SU-DHL-6 (cell line): ENCODE data around the gene POLR1A.

Source experiments
- H2AFZ ChIP-seq: fragments of 200-600 bp; sonication (generic); 2 replicates; pipeline ENCODE4 v1.6.1; 2014; ENCODE audit warnings: low read depth, mild to moderate bottlenecking, moderate library complexity, mixed read lengths, antibody characterized with exemption, low read length; ENCODE audit not compliant: severe bottlenecking
- H3F3A ChIP-seq: fragments of 200-600 bp; shearing (Covaris generic); 2 replicates; pipeline ENCODE4 v1.6.0; 2016; ENCODE audit warnings: antibody characterized with exemption, mild to moderate bottlenecking; ENCODE audit not compliant: insufficient read depth
- H3K27ac ChIP-seq: fragments of 200-600 bp; sonication (generic); 2 replicates; pipeline ENCODE4 v1.5.1; 2016; ENCODE audit warnings: low read depth, mild to moderate bottlenecking, low read length, moderate library complexity, mixed read lengths
- H3K27me3 ChIP-seq: fragments of 200-600 bp; sonication (generic), shearing (Covaris generic); 2 replicates; pipeline ENCODE4 v1.6.0; 2014; ENCODE audit warnings: mild to moderate bottlenecking, low read length
- H3K36me3 ChIP-seq: fragments of 200-600 bp; sonication (generic); 2 replicates; pipeline ENCODE4 v1.6.1; 2014; ENCODE audit warnings: mild to moderate bottlenecking, low read length, mixed read lengths
- H3K4me2 ChIP-seq: fragments of 300-600, 200-600 bp; shearing (Covaris generic), sonication (generic); 2 replicates; pipeline ENCODE4 v1.6.0; 2014; ENCODE audit warnings: low read length, low read depth, mild to moderate bottlenecking; ENCODE audit not compliant: poor library complexity, severe bottlenecking
- H3K4me3 ChIP-seq: fragments of 200-600 bp; sonication (generic); 2 replicates; pipeline ENCODE4 v1.5.1; 2014; ENCODE audit warnings: antibody characterized with exemption, low read length, mild to moderate bottlenecking, mixed read lengths; ENCODE audit not compliant: insufficient read depth, poor library complexity, severe bottlenecking
- H3K79me2 ChIP-seq: fragments of 200-600 bp; sonication (generic); 2 replicates; pipeline ENCODE4 v1.6.1; 2014; ENCODE audit warnings: mild to moderate bottlenecking, low read length, moderate library complexity; ENCODE audit not compliant: insufficient read depth
- H3K9ac ChIP-seq: fragments of 200-600 bp; sonication (generic); 2 replicates; pipeline ENCODE4 v1.7.0; 2014; ENCODE audit warnings: mild to moderate bottlenecking, low read length
- H3K9me2 ChIP-seq: fragments of 200-600 bp; sonication (generic); replicated peaks from 2 replicates; pipeline ENCODE4 v1.6.1; 2014; ENCODE audit warnings: low read length; ENCODE audit not compliant: insufficient read depth
- H3K9me3 ChIP-seq: fragments of 200-600 bp; sonication (generic); 2 replicates; pipeline ENCODE4 v1.6.1; 2014; ENCODE audit warnings: low read length, mixed read lengths; ENCODE audit not compliant: insufficient read depth
- H4K20me1 ChIP-seq: fragments of 200-600 bp; sonication (generic); 2 replicates; pipeline ENCODE4 v1.6.1; 2014; ENCODE audit warnings: low read depth, mild to moderate bottlenecking, antibody characterized with exemption, low read length, moderate library complexity, mixed read lengths
- CTCF ChIP-seq: fragments of 200-600 bp; sonication (generic); IDR thresholded peaks from one replicate; pipeline ENCODE4 v1.5.1; 2017; ENCODE audit warnings: antibody characterized with exemption, mild to moderate bottlenecking, low read length, moderate library complexity; ENCODE audit not compliant: insufficient read depth, poor library complexity, severe bottlenecking
- EZH2phosphoT487 ChIP-seq: fragments of 200-600 bp; sonication (generic), shearing (Covaris generic); conservative IDR thresholded peaks from 2 replicates; pipeline ENCODE4 v1.6.1; 2018; ENCODE audit warnings: mild to moderate bottlenecking, antibody characterized with exemption, low read length, moderate library complexity, mixed read lengths

The POLR1A gene

GRCh38 chr2:86003967-86004366 is 101.7 kb downstream of the POLR1A start:
- H3K4me2 ChIP-seq = no peak overlapping the region
- H3K27ac ChIP-seq = no peak overlapping the region
- H2AFZ ChIP-seq = no peak overlapping the region
- TF ChIP-seq EZH2phosphoT487 (no peak), CTCF (no peak)
- H3K9me3 ChIP-seq = no peaks in the 10 kb centered on the region; the same call in 1 of the 2 replicates
- H3K79me2 ChIP-seq = no peaks in the 10 kb centered on the region
- no peaks in the 10 kb centered on the region for H3K9me2 ChIP-seq
- H3K27me3 ChIP-seq = no peaks in the 10 kb centered on the region
- no peak overlapping the region for H3K4me3 ChIP-seq
- no peaks in the 10 kb centered on the region for H3K36me3 ChIP-seq
- no peak overlapping the region for H3K9ac ChIP-seq
- no peaks in the 10 kb centered on the region for H4K20me1 ChIP-seq
- no peaks in the 10 kb centered on the region for H3F3A ChIP-seq

GRCh38 chr2:86003104-86003503 is 102.6 kb downstream of the POLR1A start:
- no peaks in the 10 kb centered on the region for H4K20me1 ChIP-seq
- no peak overlapping the region for H3K27ac ChIP-seq
- no peak overlapping the region for H2AFZ ChIP-seq
- H3K4me3 ChIP-seq = no peak overlapping the region
- H3K9me3 ChIP-seq = no peaks in the 10 kb centered on the region; the same call in 1 of the 2 replicates
- TF ChIP-seq CTCF = no peak
- TF ChIP-seq EZH2phosphoT487 = no peak
- H3K27me3 ChIP-seq = no peaks in the 10 kb centered on the region
- no peak overlapping the region for H3K9ac ChIP-seq
- no peak overlapping the region for H3K4me2 ChIP-seq
- no peaks in the 10 kb centered on the region for H3K9me2 ChIP-seq
- no peaks in the 10 kb centered on the region for H3K79me2 ChIP-seq
- no peaks in the 10 kb centered on the region for H3K36me3 ChIP-seq
- no peaks in the 10 kb centered on the region for H3F3A ChIP-seq

GRCh38 chr2:86002375-86002774 is 103.3 kb downstream of the POLR1A start:
- no peak overlapping the region for H3K4me2 ChIP-seq
- H3K27ac ChIP-seq = no peak overlapping the region
- H3K79me2 ChIP-seq = no peaks in the 10 kb centered on the region
- TF ChIP-seq CTCF = no peak
- no peak for TF ChIP-seq EZH2phosphoT487
- H3K9ac ChIP-seq = no peak overlapping the region
- H4K20me1 ChIP-seq = no peaks in the 10 kb centered on the region
- H2AFZ ChIP-seq = no peak overlapping the region
- H3F3A ChIP-seq = no peaks in the 10 kb centered on the region
- H3K27me3 ChIP-seq = no peaks in the 10 kb centered on the region
- no peaks in the 10 kb centered on the region; the same call in 1 of the 2 replicates for H3K9me3 ChIP-seq
- no peaks in the 10 kb centered on the region for H3K36me3 ChIP-seq
- no peak overlapping the region for H3K4me3 ChIP-seq
- H3K9me2 ChIP-seq = no peaks in the 10 kb centered on the region
